GM21526 (cell line): Measurements from ENCODE around the gene TMEM106C.

ENCODE experiments used
- ATAC-seq: cut with Tn5 transposase; IDR thresholded peaks from one replicate; pipeline ENCODE4 v1.9.1; 2021; ENCODE audit warnings: moderate library complexity; ENCODE audit not compliant: unreplicated experiment, low FRiP score

TMEM106C gene

GRCh38 chr12:48009471-48009870, 46.1 kb downstream of the TMEM106C start:
- no peak for ATAC-seq

- ATAC-seq = no peak
Observed at GRCh38 chr12:48010366-48010970, 47.1 kb downstream of the TMEM106C start.

GRCh38 chr12:48012070-48012469, 48.7 kb downstream of the TMEM106C start:
- no peak for ATAC-seq

- ATAC-seq = no peak
Observed at GRCh38 chr12:48013287-48013686, 49.9 kb downstream of the TMEM106C start.

GRCh38 chr12:48015129-48015528, 51.7 kb downstream of the TMEM106C start:
- no peak for ATAC-seq

GRCh38 chr12:48015954-48016353, 52.6 kb downstream of the TMEM106C start:
- ATAC-seq = no peak

- ATAC-seq = no peak
Observed at GRCh38 chr12:48016373-48017020, 53.1 kb downstream of the TMEM106C start.

- ATAC-seq = no peak
Observed at GRCh38 chr12:48017496-48017895, 54.1 kb downstream of the TMEM106C start.

GRCh38 chr12:48017921-48018617, 54.7 kb downstream of the TMEM106C start:
- ATAC-seq = no peak
